Measurements from ENCODE around the gene NMUR1. TPM values are rescaled to one million over a fixed set of nuclear protein-coding genes. Genes with fewer than 3 reads are reported as not detected.

The NMUR1 gene
- total RNA-seq, 1 donor from 2014 or later, result 0.10 TPM

GRCh38 chr2:231531883-231532755 is 1.9 kb upstream of the NMUR1 start:
- H3K9me3 Mint-ChIP-seq, result no peaks in the 10 kb centered on the region
- H3K27ac Mint-ChIP-seq, result no peak overlapping the region
- no peak overlapping the region for H3K4me3 Mint-ChIP-seq
- peaks cover 27% of the 10 kb centered on the region for H3K27me3 Mint-ChIP-seq
- H3K36me3 Mint-ChIP-seq, result no peaks in the 10 kb centered on the region
- DNase-seq (ENCODE audit: extremely low spot score, unreplicated experiment), result no peak
- H3K4me1 Mint-ChIP-seq (ENCODE audit: unreplicated experiment), result no peaks in the 10 kb centered on the region
- TF ChIP-seq CTCF (conservative IDR thresholded peaks at IDR 0.05), result no peak

GRCh38 chr2:231531466-231531865 is 1.2 kb upstream of the NMUR1 start:
- no peak for DNase-seq (ENCODE audit: extremely low spot score, unreplicated experiment)
- Mint-ChIP-seq H3K4me3 (peak overlapping the region; percentile 49), H3K4me1 (ENCODE audit: unreplicated experiment) (no peaks in the 10 kb centered on the region), H3K27ac (no peak overlapping the region), H3K36me3 (no peaks in the 10 kb centered on the region), H3K9me3 (no peaks in the 10 kb centered on the region), H3K27me3 (peaks cover 27% of the 10 kb centered on the region)
- no peak for TF ChIP-seq CTCF (conservative IDR thresholded peaks at IDR 0.05)

GRCh38 chr2:231528636-231529030 is 1.6 kb downstream of the NMUR1 start:
- Mint-ChIP-seq H3K27ac (no peak overlapping the region), H3K9me3 (no peaks in the 10 kb centered on the region), H3K4me1 (ENCODE audit: unreplicated experiment) (no peaks in the 10 kb centered on the region), H3K4me3 (no peak overlapping the region), H3K27me3 (peaks cover 27% of the 10 kb centered on the region), H3K36me3 (no peaks in the 10 kb centered on the region)
- no peak for DNase-seq (ENCODE audit: extremely low spot score, unreplicated experiment)
- no peak for TF ChIP-seq CTCF (conservative IDR thresholded peaks at IDR 0.05)

GRCh38 chr2:231527955-231528635 is 2.1 kb downstream of the NMUR1 start:
- TF ChIP-seq CTCF (conservative IDR thresholded peaks at IDR 0.05), result no peak
- Mint-ChIP-seq H3K4me1 (ENCODE audit: unreplicated experiment) (no peaks in the 10 kb centered on the region), H3K27ac (no peak overlapping the region), H3K9me3 (no peaks in the 10 kb centered on the region), H3K36me3 (no peaks in the 10 kb centered on the region), H3K4me3 (no peak overlapping the region), H3K27me3 (peaks cover 27% of the 10 kb centered on the region)
- no peak for DNase-seq (ENCODE audit: extremely low spot score, unreplicated experiment)

- TF ChIP-seq CTCF (conservative IDR thresholded peaks at IDR 0.05), result no peak
- no peak for DNase-seq (ENCODE audit: extremely low spot score, unreplicated experiment)
- no peaks in the 10 kb centered on the region for H3K36me3 Mint-ChIP-seq
- H3K9me3 Mint-ChIP-seq, result no peaks in the 10 kb centered on the region
- peaks cover 25% of the 10 kb centered on the region for H3K27me3 Mint-ChIP-seq
- no peak overlapping the region for H3K27ac Mint-ChIP-seq
- H3K4me3 Mint-ChIP-seq, result no peak overlapping the region
- no peaks in the 10 kb centered on the region for H3K4me1 Mint-ChIP-seq (ENCODE audit: unreplicated experiment)
These were observed 3.2 kb downstream of the NMUR1 start for GRCh38 chr2:231527091-231527395.
